Vagina (tissue), 2 donors: ENCODE data around the gene ABCC6. TPM values are rescaled to one million over a fixed set of nuclear protein-coding genes. Genes with fewer than 3 reads are reported as not detected.

Experiments used
- DNase-seq, 2 donors: peaks; one replicate each; pipeline ENCODE4 v3.0.0-alpha.2; 2017; ENCODE audit errors: extremely low spot score in 2 of 2
- H3K27ac ChIP-seq: fragments of 200-600 bp; sonication (generic); one replicate; pipeline ENCODE4 v1.5.1; 2019
- H3K27me3 ChIP-seq: fragments of 200-600 bp; sonication (generic); one replicate; pipeline ENCODE4 v1.5.1; 2019
- H3K36me3 ChIP-seq, 2 donors: fragments of 200-600 bp; sonication (generic); one replicate each; pipeline ENCODE4 v1.5.1; 2017 to 2019
- H3K4me1 ChIP-seq: fragments of 200-600 bp; sonication (generic); one replicate; pipeline ENCODE4 v1.5.1; 2019
- H3K4me3 ChIP-seq, 2 donors: fragments of 200-600 bp; sonication (generic); 1 replicate in 1 of 2; 2 replicates in 1 of 2; pipeline ENCODE4 v1.5.1; 2016 to 2019
- H3K9me3 ChIP-seq: fragments of 200-600 bp; sonication (generic); one replicate; pipeline ENCODE4 v1.5.1; 2019
- CTCF ChIP-seq, 3 experiments: fragments of 450-650 bp in 2 of 3; fragments of 200-600 bp in 1 of 3; sonication (generic) in 1 of 3; IDR thresholded peaks; one replicate each; pipeline ENCODE4 v1.5.1; 2017 to 2019; ENCODE audit warnings: antibody characterized with exemption in 3 of 3, mild to moderate bottlenecking in 2 of 3, moderate library complexity in 2 of 3
- POLR2A ChIP-seq, 2 donors: fragments of 450-650 bp; IDR thresholded peaks; one replicate each; pipeline ENCODE4 v1.6.1; 2017; ENCODE audit warnings: antibody characterized with exemption in 2 of 2, mild to moderate bottlenecking in 2 of 2, moderate library complexity in 2 of 2
- POLR2AphosphoS5 ChIP-seq, 2 donors: sonication (generic); formaldehyde crosslinking; IDR thresholded peaks; one replicate each; pipeline ENCODE4 v1.9.0; 2017; ENCODE audit warnings: antibody characterized with exemption in 2 of 2, mild to moderate bottlenecking in 2 of 2, low read depth in 1 of 2; ENCODE audit not compliant: insufficient read depth in 1 of 2
- intact Hi-C: fragments of 100-400 bp; cut with DNase I; formaldehyde crosslinking; loops from one replicate; pipeline ENCODE4 v1.15.1; 2023
- total RNA-seq: library from RNA; depleted of rRNA; stranded (reverse); fragments of >200 nt; gene quantifications from one replicate; pipeline ENCODE4 v1.2.3, GENCODE V29; 2016

ABCC6 gene
- total RNA-seq, 1 donor from 2014 or later, result 0.49 TPM

- TF ChIP-seq POLR2AphosphoS5 (IDR thresholded peaks at IDR 0.05; ENCODE audit: insufficient read depth in 1 of 2, low read depth in 1 of 2), result no peak
- no peak for TF ChIP-seq CTCF (IDR thresholded peaks at IDR 0.05)
- no peak for TF ChIP-seq POLR2A (IDR thresholded peaks at IDR 0.05)
- no peaks in the 10 kb centered on the region for H3K27me3 ChIP-seq
- H3K4me3 ChIP-seq, result no peak overlapping the region
- peaks cover 3% of the 10 kb centered on the region for H3K9me3 ChIP-seq
- peaks cover 0 to 71% of the 10 kb centered on the region in 2 donors for H3K36me3 ChIP-seq
- no peak overlapping the region for H3K27ac ChIP-seq
- intact Hi-C loops, result no loop called here
- no peaks in the 10 kb centered on the region for H3K4me1 ChIP-seq
- DNase-seq, result no peak
Observed at GRCh38 chr16:16118337-16118736, 105.0 kb downstream of the ABCC6 start.

GRCh38 chr16:16116841-16117240 is 106.5 kb downstream of the ABCC6 start:
- no peak for DNase-seq
- intact Hi-C loops, result no loop called here
- no peak for TF ChIP-seq CTCF (IDR thresholded peaks at IDR 0.05)
- TF ChIP-seq POLR2AphosphoS5 (IDR thresholded peaks at IDR 0.05; ENCODE audit: insufficient read depth in 1 of 2, low read depth in 1 of 2), result no peak
- no peak for TF ChIP-seq POLR2A (IDR thresholded peaks at IDR 0.05)
- Histone ChIP-seq H3K9me3 (peaks cover 3% of the 10 kb centered on the region), H3K4me1 (no peaks in the 10 kb centered on the region), H3K27me3 (no peaks in the 10 kb centered on the region), H3K27ac (no peak overlapping the region), H3K36me3 (peaks cover 0 to 74% of the 10 kb centered on the region in 2 donors), H3K4me3 (no peak overlapping the region)

- Histone ChIP-seq H3K4me3 (no peak overlapping the region), H3K4me1 (no peaks in the 10 kb centered on the region), H3K36me3 (peaks cover 0 to 63% of the 10 kb centered on the region in 2 donors), H3K27ac (no peak overlapping the region), H3K27me3 (no peaks in the 10 kb centered on the region), H3K9me3 (peaks cover 2% of the 10 kb centered on the region)
- no peak for DNase-seq
- TF ChIP-seq POLR2A (IDR thresholded peaks at IDR 0.05) (no peak), POLR2AphosphoS5 (IDR thresholded peaks at IDR 0.05; ENCODE audit: insufficient read depth in 1 of 2, low read depth in 1 of 2) (no peak), CTCF (IDR thresholded peaks at IDR 0.05) (no peak)
- intact Hi-C loops, result no loop called here
Observed at GRCh38 chr16:16113076-16113475, 110.2 kb downstream of the ABCC6 start.

- no peak for DNase-seq
- TF ChIP-seq POLR2AphosphoS5 (IDR thresholded peaks at IDR 0.05; ENCODE audit: insufficient read depth in 1 of 2, low read depth in 1 of 2), result no peak
- TF ChIP-seq CTCF (IDR thresholded peaks at IDR 0.05), result no peak
- no peak for TF ChIP-seq POLR2A (IDR thresholded peaks at IDR 0.05)
- H3K4me3 ChIP-seq, result no peak overlapping the region
- no peaks in the 10 kb centered on the region for H3K9me3 ChIP-seq
- intact Hi-C loops, result no loop called here
- peaks cover 0 to 58% of the 10 kb centered on the region in 2 donors for H3K36me3 ChIP-seq
- no peak overlapping the region for H3K27ac ChIP-seq
- no peaks in the 10 kb centered on the region for H3K27me3 ChIP-seq
- H3K4me1 ChIP-seq, result no peaks in the 10 kb centered on the region
Observed at GRCh38 chr16:16112450-16113053, 110.7 kb downstream of the ABCC6 start.

GRCh38 chr16:16111639-16112038 is 111.7 kb downstream of the ABCC6 start:
- Histone ChIP-seq H3K36me3 (peaks cover 0 to 49% of the 10 kb centered on the region in 2 donors), H3K27ac (no peak overlapping the region)

More at GRCh38 chr16:16111639-16112038, 111.7 kb downstream of the ABCC6 start:
- Histone ChIP-seq H3K27me3 (no peaks in the 10 kb centered on the region), H3K4me3 (no peak overlapping the region), H3K4me1 (no peaks in the 10 kb centered on the region), H3K9me3 (no peaks in the 10 kb centered on the region)
- TF ChIP-seq POLR2A (IDR thresholded peaks at IDR 0.05) (no peak), POLR2AphosphoS5 (IDR thresholded peaks at IDR 0.05; ENCODE audit: insufficient read depth in 1 of 2, low read depth in 1 of 2) (no peak), CTCF (IDR thresholded peaks at IDR 0.05) (no peak)
- DNase-seq, result no peak
- intact Hi-C loops, result no loop called here
